HUES6 (cell line): ENCODE measurements around the gene EIF4A2.

Experiments used
- H3K27ac ChIP-seq: 2 replicates; pipeline ENCODE4 v1.7.0; 2013; ENCODE audit warnings: low read depth, mild to moderate bottlenecking, low read length, inconsistent platforms
- H3K27me3 ChIP-seq: 2 replicates; pipeline ENCODE4 v1.6.1; 2013; ENCODE audit warnings: low read length; ENCODE audit not compliant: control insufficient read depth, insufficient read depth
- H3K36me3 ChIP-seq: 2 replicates; pipeline ENCODE4 v1.6.1; 2013; ENCODE audit warnings: low read length; ENCODE audit not compliant: control insufficient read depth, insufficient read depth
- H3K4me1 ChIP-seq: 2 replicates; pipeline ENCODE4 v1.6.1; 2013; ENCODE audit warnings: low read length; ENCODE audit not compliant: control insufficient read depth, insufficient read depth
- H3K4me3 ChIP-seq: 2 replicates; pipeline ENCODE4 v1.5.1; 2013; ENCODE audit warnings: low read depth, low read length
- H3K9ac ChIP-seq: one replicate; pipeline ENCODE4 v1.6.1; 2013; ENCODE audit warnings: mild to moderate bottlenecking, low read length
- H3K9me3 ChIP-seq: 2 replicates; pipeline ENCODE4 v1.6.1; 2013; ENCODE audit warnings: low read depth, low read length; ENCODE audit not compliant: control insufficient read depth, insufficient read depth

EIF4A2 gene

GRCh38 chr3:186759231-186759930 lies 24.0 kb upstream of the EIF4A2 start:
- H3K27ac ChIP-seq: no peak overlapping the region
- no peak overlapping the region for H3K9ac ChIP-seq
- no peaks in the 10 kb centered on the region; the same call in 1 of the 2 replicates for H3K4me1 ChIP-seq
- no peaks in the 10 kb centered on the region for H3K36me3 ChIP-seq
- no peaks in the 10 kb centered on the region for H3K9me3 ChIP-seq
- H3K27me3 ChIP-seq: no peaks in the 10 kb centered on the region
- H3K4me3 ChIP-seq: no peak overlapping the region

GRCh38 chr3:186760141-186760833 lies 23.1 kb upstream of the EIF4A2 start:
- H3K36me3 ChIP-seq: no peaks in the 10 kb centered on the region
- H3K27ac ChIP-seq: no peak overlapping the region
- H3K4me1 ChIP-seq: no peaks in the 10 kb centered on the region; the same call in 1 of the 2 replicates
- H3K9me3 ChIP-seq: no peaks in the 10 kb centered on the region
- H3K27me3 ChIP-seq: no peaks in the 10 kb centered on the region
- no peak overlapping the region for H3K9ac ChIP-seq
- no peak overlapping the region for H3K4me3 ChIP-seq

GRCh38 chr3:186760897-186761447 lies 22.4 kb upstream of the EIF4A2 start:
- Histone ChIP-seq H3K27me3 (no peaks in the 10 kb centered on the region), H3K9ac (no peak overlapping the region), H3K9me3 (0 out of 2 replicates have a peak, but pooled peaks cover 2% of the 10 kb centered on the region), H3K4me3 (no peak overlapping the region), H3K4me1 (no peaks in the 10 kb centered on the region; the same call in 1 of the 2 replicates), H3K27ac (no peak overlapping the region), H3K36me3 (no peaks in the 10 kb centered on the region)

DNA sequence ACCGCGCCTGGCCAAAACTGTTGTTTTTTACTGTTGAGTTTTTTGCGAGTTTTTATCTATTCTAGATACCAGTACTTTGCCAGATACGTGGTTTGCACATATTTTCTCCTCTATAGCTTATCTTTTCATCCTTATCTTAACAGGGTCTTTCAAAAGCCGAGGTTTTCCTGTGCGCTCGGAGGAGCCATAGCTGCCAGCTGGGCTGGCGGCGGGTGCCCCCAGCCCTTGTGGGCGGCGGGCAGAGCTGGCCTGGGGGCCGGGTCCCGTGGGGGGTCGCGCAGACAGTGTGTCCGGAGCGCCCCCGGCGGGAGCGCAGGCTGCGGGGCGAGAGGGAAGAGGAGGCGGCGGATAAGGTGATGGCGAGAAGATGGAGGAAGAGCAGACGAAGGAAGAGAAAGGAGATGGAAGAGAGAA lies 11.1 kb upstream of the EIF4A2 start:
- Histone ChIP-seq H3K36me3 (no peaks in the 10 kb centered on the region), H3K9ac (peak overlapping the region; percentile 1), H3K27ac (no peak overlapping the region), H3K9me3 (no peaks in the 10 kb centered on the region), H3K27me3 (peaks cover 15% of the 10 kb centered on the region), H3K4me3 (peak overlapping the region; percentile 36), H3K4me1 (peaks cover 15% of the 10 kb centered on the region)

- H3K4me1 ChIP-seq: peaks cover 15% of the 10 kb centered on the region
- H3K36me3 ChIP-seq: no peaks in the 10 kb centered on the region
- peaks cover 15% of the 10 kb centered on the region for H3K27me3 ChIP-seq
- H3K9ac ChIP-seq: peak overlapping the region; percentile 1
- peak overlapping the region; percentile 36 for H3K4me3 ChIP-seq
- H3K9me3 ChIP-seq: no peaks in the 10 kb centered on the region
- no peak overlapping the region for H3K27ac ChIP-seq
These were observed 10.5 kb upstream of the EIF4A2 start for GRCh38 chr3:186772701-186773417.

DNA sequence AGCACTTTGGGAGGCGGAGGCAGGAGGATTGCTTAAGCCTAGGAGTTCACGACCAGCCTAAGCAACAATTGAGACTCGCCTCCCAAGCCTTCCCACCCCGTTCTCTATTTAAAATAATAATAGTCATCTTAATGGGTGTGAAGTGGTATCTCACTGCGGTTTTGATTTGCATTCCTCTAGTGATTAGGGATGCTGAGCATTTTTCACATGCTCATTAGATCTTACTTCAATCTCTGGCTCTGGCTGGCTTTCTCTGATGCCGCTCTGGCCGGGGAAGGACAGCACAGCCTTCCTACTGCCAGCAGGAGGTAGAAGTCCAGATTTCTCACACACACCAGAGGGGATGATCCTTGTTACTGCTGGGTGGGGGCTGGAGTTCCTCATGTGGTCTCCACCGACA lies 7.4 kb upstream of the EIF4A2 start:
- Histone ChIP-seq H3K9ac (peak overlapping the region; percentile 21), H3K36me3 (no peaks in the 10 kb centered on the region), H3K9me3 (no peaks in the 10 kb centered on the region), H3K4me1 (peaks cover 15% of the 10 kb centered on the region), H3K27me3 (peaks cover 15% of the 10 kb centered on the region), H3K4me3 (peak overlapping the region; percentile 28; the same call in 1 of the 2 replicates), H3K27ac (no peak overlapping the region)

GRCh38 chr3:186779204-186779603 lies 4.2 kb upstream of the EIF4A2 start:
- no peak overlapping the region for H3K27ac ChIP-seq
- peaks cover 15% of the 10 kb centered on the region for H3K4me1 ChIP-seq
- H3K36me3 ChIP-seq: peaks cover 8% of the 10 kb centered on the region
- H3K27me3 ChIP-seq: 0 out of 2 replicates have a peak, but pooled peaks cover 4% of the 10 kb centered on the region
- no peak overlapping the region for H3K4me3 ChIP-seq
- H3K9me3 ChIP-seq: no peaks in the 10 kb centered on the region
- H3K9ac ChIP-seq: no peak overlapping the region

- H3K9me3 ChIP-seq: no peaks in the 10 kb centered on the region
- peaks cover 42% of the 10 kb centered on the region for H3K36me3 ChIP-seq
- H3K9ac ChIP-seq: peak overlapping the region; percentile 100
- H3K27ac ChIP-seq: peak overlapping the region; percentile 100; the same call in 1 of the 2 replicates
- no peaks in the 10 kb centered on the region for H3K27me3 ChIP-seq
- H3K4me1 ChIP-seq: 0 out of 2 replicates have a peak, but pooled peaks cover 9% of the 10 kb centered on the region
- peak overlapping the region; percentile 80 for H3K4me3 ChIP-seq
These were observed 777 bp upstream of the EIF4A2 start for GRCh38 chr3:186782542-186783057.

GRCh38 chr3:186783731-186784515 lies 546 bp downstream of the EIF4A2 start:
- Histone ChIP-seq H3K4me3 (peak overlapping the region; percentile 80), H3K27ac (peak overlapping the region; percentile 100), H3K9me3 (no peaks in the 10 kb centered on the region), H3K4me1 (0 out of 2 replicates have a peak, but pooled peaks cover 9% of the 10 kb centered on the region), H3K36me3 (peaks cover 55% of the 10 kb centered on the region), H3K9ac (peak overlapping the region; percentile 100), H3K27me3 (no peaks in the 10 kb centered on the region)
